ENCODE data around the gene ARL5A. TPM values are rescaled to one million over a fixed set of nuclear protein-coding genes. Genes with fewer than 3 reads are reported as not detected.

ARL5A gene
- total and polyA plus RNA-seq, 2 donors (not counting 3 experiments of a cell fraction or from before 2014, with no cell fraction given) = 25.8 to 73.2 TPM

GRCh38 chr2:151793123-151793522 lies 35.1 kb downstream of the ARL5A start:
- no peaks in the 10 kb centered on the region for H3K9me1 ChIP-seq (replicated peaks; ENCODE audit: control insufficient read depth, extremely low read depth, insufficient read depth, low read length)
- H3K9me3 ChIP-seq (replicated peaks; ENCODE audit: control insufficient read depth, insufficient read depth, low read length) = no peaks in the 10 kb centered on the region
- no peak overlapping the region for H2AFZ ChIP-seq (ENCODE audit: low read depth, low read length)
- POLR2A ChIA-PET = no interaction called here
- no peaks in the 10 kb centered on the region for H3K4me1 ChIP-seq (ENCODE audit: control insufficient read depth, extremely low read depth, insufficient read depth, low read length)
- H3K27me3 ChIP-seq (ENCODE audit: control insufficient read depth in 2 of 2, insufficient read depth in 2 of 2, low read length in 2 of 2) = no peaks in the 10 kb centered on the region
- dilution Hi-C loops (cut with MboI; ENCODE audit: extremely low pct_ligation_motif_present, low sequenced_read_pairs) (no loop called here), intact Hi-C loops (cut with micrococcal nuclease) (no loop called here)
- no TSS peak for BruUV-seq (replicated peaks)
- H3K79me2 ChIP-seq (ENCODE audit: control insufficient read depth, insufficient read depth, low read length) = no peaks in the 10 kb centered on the region
- DNase-seq (ENCODE audit: low read depth, low spot score) (no peak), FAIRE-seq (no peak)
- TF ChIP-seq POLR2AphosphoS5 (IDR thresholded peaks at IDR 0.05; ENCODE audit: insufficient read depth, low read depth, low read length) (no peak), MAX (IDR thresholded peaks at IDR 0.05; ENCODE audit: insufficient read depth, insufficient read length) (no peak), GATA2 (IDR thresholded peaks at IDR 0.05; ENCODE audit: insufficient read depth, insufficient read length, low read depth, low read length) (no peak), JUN (IDR thresholded peaks at IDR 0.05; ENCODE audit: borderline replicate concordance, insufficient read depth, insufficient read length, low read depth) (no peak), FOS (IDR thresholded peaks at IDR 0.05; ENCODE audit: borderline replicate concordance, insufficient read depth, low read length) (no peak), CTCF (IDR thresholded peaks at IDR 0.05; ENCODE audit: extremely low read depth in 1 of 2, insufficient read depth in 1 of 2, low read depth in 1 of 2, low read length in 2 of 2) (no peak), MYC (IDR thresholded peaks at IDR 0.05; ENCODE audit: low read depth, low read length) (no peak), EZH2 (IDR thresholded peaks at IDR 0.05; ENCODE audit: borderline replicate concordance, low read depth, low read length, severe bottlenecking) (no peak)
- CTCF ChIA-PET = no interaction called here
- no peak overlapping the region for H3K4me3 ChIP-seq (replicated peaks in 1 of 3; ENCODE audit: insufficient read depth in 1 of 3, low read depth in 1 of 3, low read length in 3 of 3)
- H3K4me2 ChIP-seq (ENCODE audit: insufficient read depth, low read length) = no peak overlapping the region
- H4K20me1 ChIP-seq (replicated peaks; ENCODE audit: control insufficient read depth, extremely low read depth, insufficient read depth, low read length) = no peaks in the 10 kb centered on the region
- no peak overlapping the region for H3K9ac ChIP-seq (replicated peaks; ENCODE audit: extremely low read depth, insufficient read depth, low read length)
- no peak overlapping the region for H3K27ac ChIP-seq (ENCODE audit: insufficient read depth, low read depth, low read length)
- H3K36me3 ChIP-seq (ENCODE audit: control insufficient read depth in 2 of 2, extremely low read depth in 1 of 2, insufficient read depth in 2 of 2, low read length in 2 of 2) = no peaks in the 10 kb centered on the region
